HG03025 (cell line): ENCODE data around the gene VHLL.
"Not testable (repeated sequence)": the region's sequence is repeated elsewhere in the genome, so short reads cannot be mapped to it uniquely, and the experiment has no call there.

ENCODE experiments used
- ATAC-seq: cut with Tn5 transposase; IDR thresholded peaks from one replicate; pipeline ENCODE4 v1.9.1; 2021; ENCODE audit warnings: mild to moderate bottlenecking, moderate library complexity; ENCODE audit not compliant: unreplicated experiment, low FRiP score

VHLL gene

GRCh38 chr1:156298852-156299357 lies at the start of gene VHLL:
VHLL (minus strand) TSS chr1:156299307; CDS start chr1:156299189, 118 bp downstream.
- no peak for ATAC-seq

DNA sequence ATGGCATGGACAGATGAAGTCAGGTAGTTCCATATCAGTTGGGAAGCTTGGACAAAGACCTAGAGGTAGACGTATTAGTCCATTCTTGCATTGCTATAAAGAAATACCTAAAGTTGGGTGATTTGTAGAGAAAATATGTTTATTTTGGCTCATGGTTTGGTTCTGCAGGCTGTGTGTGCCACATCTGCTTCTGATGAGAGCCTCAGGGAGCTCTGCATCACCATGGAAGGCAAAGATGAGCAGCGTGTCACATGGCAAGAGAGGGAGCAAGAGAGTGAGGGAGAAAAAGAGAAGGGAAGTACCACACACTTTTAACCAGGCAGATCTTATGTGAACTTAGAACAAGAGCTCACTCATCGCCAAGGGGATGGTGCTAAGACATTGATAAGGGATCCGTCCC lies 48.2 kb upstream of the VHLL start:
- ATAC-seq: no peak

DNA sequence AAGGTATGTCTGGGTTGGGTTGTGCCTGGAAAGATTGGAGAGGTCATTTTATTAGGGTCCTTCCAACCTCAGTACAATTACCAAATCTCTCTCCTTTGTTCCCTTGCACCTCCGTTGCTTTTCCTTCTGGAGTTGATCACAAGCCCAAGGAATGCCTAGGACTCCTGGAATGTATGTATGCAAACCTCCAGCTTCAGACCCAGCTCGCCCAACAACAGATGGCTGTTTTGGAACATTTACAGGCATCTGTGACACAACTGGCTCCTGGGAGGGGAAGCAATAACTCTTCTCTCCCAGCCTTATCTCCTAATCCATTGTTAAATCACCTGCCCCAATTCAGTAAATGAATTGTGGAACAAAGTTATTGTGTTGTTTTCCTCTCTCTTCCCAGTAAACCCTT lies 47.5 kb upstream of the VHLL start:
- no peak for ATAC-seq

GRCh38 chr1:156346035-156346434 lies 46.9 kb upstream of the VHLL start:
- ATAC-seq: not testable (repeated sequence)

GRCh38 chr1:156344409-156344808 lies 45.3 kb upstream of the VHLL start:
- ATAC-seq: no peak

- no peak for ATAC-seq
Measured at GRCh38 chr1:156342166-156342955, 43.3 kb upstream of the VHLL start.

DNA sequence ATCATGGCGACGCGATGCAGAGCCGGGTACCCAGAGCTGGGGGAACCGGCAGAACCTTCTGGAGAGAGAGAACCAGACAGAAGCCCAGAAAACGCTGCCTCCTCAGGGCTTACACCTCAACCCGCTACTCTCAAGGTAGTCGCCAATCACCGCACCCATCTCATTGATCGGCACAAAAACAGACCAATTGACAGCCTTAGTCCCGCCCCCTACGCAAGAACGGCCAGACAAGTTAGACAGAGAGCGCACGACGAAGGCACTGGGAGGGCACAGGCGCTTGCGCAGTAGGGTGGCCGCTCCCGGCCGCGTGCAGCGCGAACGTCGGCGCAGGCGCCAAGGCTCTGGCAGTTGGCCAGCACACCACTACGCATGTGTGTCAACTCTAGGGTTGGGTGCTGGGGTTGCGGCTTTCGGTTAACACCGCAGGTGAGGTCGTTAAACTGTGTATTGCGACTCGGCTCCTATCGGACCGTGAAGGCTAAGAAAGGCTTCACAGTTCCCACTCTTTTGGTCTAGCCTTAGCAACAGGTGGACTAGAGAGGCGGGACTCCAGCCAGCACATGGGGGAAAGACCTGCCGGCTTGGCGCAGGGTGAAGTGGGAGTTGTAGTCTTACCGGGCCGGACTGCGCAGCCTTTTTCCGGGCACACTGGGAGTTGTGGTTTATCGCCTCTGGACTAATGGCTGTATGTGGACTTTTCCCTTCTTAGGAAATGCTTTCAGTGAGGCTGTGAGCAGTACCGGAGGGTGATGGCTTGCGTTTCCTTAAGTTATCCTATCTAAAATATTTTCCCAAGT lies 39.3 kb upstream of the VHLL start, which contains the start of the genes CCT3 and TSACC:
TSS of gene CCT3 (minus strand) at position 113 of the 797 bp plus-strand sequence. CDS start at position 5, 108 bp downstream.
TSS of gene TSACC (plus strand) at position 347 of the 797 bp plus-strand sequence. CDS start 1,232 bp downstream, outside the sequence.
- peak; percentile 86 for ATAC-seq

DNA sequence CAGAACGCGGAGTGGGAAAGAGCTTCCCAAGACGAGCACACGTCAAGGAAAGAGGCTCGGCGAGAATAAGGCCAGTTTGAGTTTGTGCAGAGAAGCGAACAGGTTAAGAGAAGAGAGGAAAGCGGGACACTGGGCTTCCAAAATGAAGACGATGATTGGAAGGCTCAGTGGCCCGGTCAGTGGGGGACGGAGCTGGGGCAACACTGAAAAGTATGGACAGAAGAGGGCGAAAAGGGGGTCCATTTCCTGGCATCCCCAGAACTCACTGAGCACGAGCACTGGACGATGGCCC lies 38.7 kb upstream of the VHLL start:
- no peak for ATAC-seq

GRCh38 chr1:156337052-156337887 lies 38.2 kb upstream of the VHLL start:
- no peak for ATAC-seq

GRCh38 chr1:156336242-156336641 lies 37.1 kb upstream of the VHLL start:
- no peak for ATAC-seq

DNA sequence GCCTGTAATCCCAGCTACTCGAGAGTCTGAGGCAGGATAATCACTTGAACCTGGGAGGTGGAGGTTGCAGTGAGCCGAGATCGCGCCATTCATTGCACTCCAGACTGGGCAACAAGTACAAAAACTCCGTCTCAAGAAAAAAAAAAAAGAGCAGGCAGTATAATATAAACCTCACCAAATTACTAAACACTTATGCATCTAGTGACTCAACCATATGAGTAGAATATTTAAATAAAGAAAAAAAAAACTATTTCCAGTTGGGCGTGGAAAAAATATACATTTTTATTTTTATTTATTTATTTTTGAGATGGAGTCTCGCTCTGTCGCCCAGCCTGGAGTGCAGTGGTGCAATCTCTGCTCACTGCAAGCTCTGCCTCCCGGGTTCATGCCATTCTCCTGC lies 24.1 kb upstream of the VHLL start:
- not testable (repeated sequence) for ATAC-seq

DNA sequence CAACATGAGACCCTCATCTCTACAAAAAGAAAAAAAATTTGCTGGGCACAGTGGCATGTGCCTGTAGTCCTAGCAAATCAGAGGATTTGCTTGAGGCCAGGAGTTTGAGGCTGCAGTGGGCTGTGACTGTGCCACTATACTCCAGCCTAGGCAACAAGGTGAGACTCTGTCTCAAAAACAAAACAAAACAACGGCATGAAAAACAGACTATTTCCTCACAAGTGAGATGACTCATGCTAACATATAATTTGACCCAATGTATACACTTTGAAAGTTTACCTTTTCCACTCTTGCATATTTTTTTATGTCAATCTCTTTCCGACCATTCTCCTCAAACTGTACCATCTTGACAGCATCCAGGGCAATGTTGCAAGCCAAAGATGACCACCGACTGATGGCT lies 21.5 kb upstream of the VHLL start:
- ATAC-seq: no peak

DNA sequence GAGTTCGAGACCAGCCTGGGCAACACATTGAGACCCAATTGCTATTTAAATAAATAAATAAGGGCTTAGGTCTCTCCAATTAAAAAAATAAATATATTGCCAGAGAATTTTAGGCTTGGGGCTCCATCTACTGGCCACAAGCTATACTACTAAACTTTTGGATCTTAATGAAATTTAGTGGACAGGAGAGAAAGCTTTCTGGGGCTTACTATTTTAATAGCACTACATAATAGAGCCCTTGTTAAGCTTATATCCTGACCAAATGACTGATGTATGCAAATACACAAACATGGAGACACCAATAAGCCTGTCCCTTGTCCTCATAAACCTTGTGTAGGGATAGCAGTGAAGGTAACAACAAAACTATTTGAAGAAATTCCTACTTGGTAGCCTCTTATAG lies 20.6 kb upstream of the VHLL start:
- no peak for ATAC-seq

GRCh38 chr1:156316909-156317308 lies 17.8 kb upstream of the VHLL start:
- ATAC-seq: no peak

GRCh38 chr1:156310962-156311361 lies 11.9 kb upstream of the VHLL start:
- no peak for ATAC-seq

- no peak for ATAC-seq
Measured at GRCh38 chr1:156308078-156308477, 9.0 kb upstream of the VHLL start.

DNA sequence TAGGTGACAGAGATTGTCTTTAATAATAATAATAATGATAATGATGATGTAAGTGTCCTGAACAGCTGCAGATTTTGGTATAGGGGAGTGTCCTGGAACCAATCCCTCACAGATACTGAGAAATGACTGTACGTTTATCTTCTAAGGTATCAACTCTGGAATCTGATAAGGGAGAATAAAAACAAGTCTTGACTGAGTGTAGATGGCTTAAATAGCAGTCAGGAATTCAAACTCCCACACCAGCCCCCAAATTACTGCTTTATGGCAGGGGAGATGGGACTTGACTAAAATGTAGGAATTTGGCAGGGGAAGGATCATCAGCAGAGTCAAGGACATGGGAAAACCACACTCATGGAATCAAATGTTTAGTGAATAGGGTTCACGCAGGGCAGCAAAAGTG lies 6.1 kb upstream of the VHLL start:
- ATAC-seq: no peak

DNA sequence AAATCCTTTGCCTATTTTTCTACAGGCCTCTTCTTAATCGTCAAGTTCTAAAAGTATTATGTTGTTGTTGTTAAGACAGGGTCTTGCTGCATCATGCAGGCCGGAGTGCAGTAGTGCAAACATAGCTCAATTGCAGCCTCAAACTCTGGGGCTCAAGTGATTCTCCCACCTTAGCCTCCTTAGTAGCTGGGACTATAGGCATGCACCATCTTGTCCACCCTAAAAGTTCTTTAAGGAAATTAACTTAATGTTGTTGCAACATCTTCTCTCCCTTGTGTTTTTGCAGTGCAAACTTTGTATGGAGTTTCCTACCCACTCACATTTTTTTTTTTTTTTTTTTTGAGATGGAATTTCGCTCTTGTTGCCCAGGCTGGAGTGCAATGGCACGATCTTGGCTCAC lies 4.1 kb upstream of the VHLL start:
- ATAC-seq: no peak

- ATAC-seq: no peak
Measured at GRCh38 chr1:156295391-156295947, 3.6 kb downstream of the VHLL start, which contains the start of gene GLMP. GLMP (minus strand) TSS chr1:156295679; CDS start chr1:156295645, 34 bp downstream.

DNA sequence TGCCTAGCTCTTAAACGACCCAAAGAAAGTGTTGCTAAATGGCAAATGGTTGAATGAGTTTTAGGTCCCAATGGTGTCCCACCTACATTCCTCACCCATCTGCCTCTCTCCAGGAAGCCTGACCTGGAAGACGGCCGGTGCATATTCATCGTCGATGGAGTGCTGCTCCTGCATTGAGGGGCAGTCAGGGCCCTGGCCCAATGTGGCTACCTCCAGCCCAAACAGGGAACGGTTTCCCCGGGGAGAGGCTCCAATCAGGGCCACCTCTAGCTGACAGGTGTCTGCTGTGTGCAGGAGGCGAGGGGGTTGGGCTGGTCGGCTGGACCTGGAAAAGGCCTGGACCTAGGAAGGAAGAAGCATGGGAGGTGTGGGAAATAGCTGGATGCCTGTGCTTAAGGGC lies 5.2 kb downstream of the VHLL start:
- ATAC-seq: no peak
